AG09319 (cell line): ENCODE measurements around the gene LRRC9.
"Not testable (repeated sequence)": the region's sequence is repeated elsewhere in the genome, so short reads cannot be mapped to it uniquely, and the experiment has no call there.

ENCODE experiments used
- DNase-seq: peaks from one replicate; pipeline ENCODE4 v3.0.0-alpha.2; 2010; ENCODE audit warnings: low read depth; ENCODE audit errors: extremely low read depth
- CTCF ChIP-seq: IDR thresholded peaks from 2 replicates; pipeline ENCODE4 v1.5.1; 2011; ENCODE audit warnings: low read depth, mild to moderate bottlenecking, inconsistent platforms, low read length, moderate library complexity

The LRRC9 gene

DNA sequence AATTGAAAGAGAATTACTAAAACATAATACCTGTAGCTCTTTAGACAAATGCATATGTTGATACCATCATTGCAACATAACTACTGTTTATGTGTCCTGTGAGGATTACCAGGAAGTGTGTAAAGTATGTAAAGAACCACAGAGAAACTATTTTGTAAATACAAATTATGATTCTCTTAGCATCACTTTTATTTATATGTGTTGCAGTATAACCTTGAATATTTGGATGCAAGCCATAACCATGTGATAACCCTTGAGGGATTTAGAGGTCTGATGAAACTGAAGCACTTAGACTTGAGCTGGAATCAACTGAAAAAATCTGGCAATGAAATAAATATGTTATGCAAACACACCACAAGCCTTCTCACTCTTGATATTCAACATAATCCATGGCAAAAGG is 77.5 kb downstream of the LRRC9 start:
- no peak for TF ChIP-seq CTCF
- DNase-seq: no peak

GRCh38 chr14:59997966-59998365 is 78.0 kb downstream of the LRRC9 start:
- DNase-seq: no peak
- TF ChIP-seq CTCF: no peak

GRCh38 chr14:59998564-59998963 is 78.6 kb downstream of the LRRC9 start:
- TF ChIP-seq CTCF: no peak
- no peak for DNase-seq

DNA sequence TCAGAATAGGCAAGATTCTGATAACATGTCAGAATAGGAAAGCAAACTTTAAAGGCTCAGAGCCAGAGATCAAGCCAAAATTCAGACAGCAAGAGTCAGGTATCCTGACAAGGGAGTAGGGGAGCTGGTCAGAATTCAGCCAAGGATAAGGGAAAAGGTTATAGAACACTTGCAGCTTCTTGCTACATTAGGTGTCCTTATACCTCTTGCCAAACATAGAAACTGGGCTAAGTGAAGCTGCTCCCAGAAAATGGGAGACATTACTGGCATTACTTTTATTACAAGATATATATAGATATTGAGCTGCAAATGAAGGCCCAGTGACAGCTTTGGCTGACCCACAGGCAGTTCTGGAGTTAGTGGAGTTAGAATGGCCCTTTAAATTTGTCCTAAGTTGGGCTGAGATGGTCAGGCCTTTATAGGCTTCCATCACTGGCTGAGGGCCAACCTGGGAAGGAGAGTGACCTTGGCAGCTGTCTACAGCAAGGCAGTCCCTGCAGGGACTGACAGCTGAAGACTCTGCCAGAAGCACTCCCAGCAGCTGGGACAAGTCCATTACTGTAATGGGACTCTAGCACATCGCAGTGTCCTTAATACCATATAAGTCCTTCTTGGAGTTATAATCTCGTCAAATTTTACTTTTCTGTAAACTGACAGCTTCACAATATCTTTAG is 83.0 kb downstream of the LRRC9 start:
- no peak for TF ChIP-seq CTCF
- no peak for DNase-seq

DNA sequence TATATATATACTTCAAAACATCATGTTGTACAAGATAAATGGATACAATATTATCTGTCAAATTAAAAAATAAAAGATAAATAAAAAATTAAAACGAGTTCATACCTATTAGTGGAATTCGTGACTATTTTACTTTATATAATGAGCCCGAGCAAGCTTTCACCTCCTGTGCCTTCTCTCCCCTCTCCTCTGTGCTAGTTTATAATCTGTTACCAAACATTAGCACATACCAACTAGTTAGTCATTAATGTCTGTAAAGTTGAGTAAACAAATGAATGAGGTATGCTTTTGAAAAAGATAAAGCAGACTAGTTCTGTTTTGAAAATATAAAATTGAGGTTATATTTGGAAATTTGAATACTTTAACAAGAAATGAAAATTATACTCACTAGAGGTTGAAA is 84.0 kb downstream of the LRRC9 start:
- no peak for TF ChIP-seq CTCF
- no peak for DNase-seq

GRCh38 chr14:60008042-60008441 is 88.1 kb downstream of the LRRC9 start:
- no peak for TF ChIP-seq CTCF
- DNase-seq: no peak

GRCh38 chr14:60010263-60010662 is 90.3 kb downstream of the LRRC9 start:
- DNase-seq: not testable (repeated sequence)

DNA sequence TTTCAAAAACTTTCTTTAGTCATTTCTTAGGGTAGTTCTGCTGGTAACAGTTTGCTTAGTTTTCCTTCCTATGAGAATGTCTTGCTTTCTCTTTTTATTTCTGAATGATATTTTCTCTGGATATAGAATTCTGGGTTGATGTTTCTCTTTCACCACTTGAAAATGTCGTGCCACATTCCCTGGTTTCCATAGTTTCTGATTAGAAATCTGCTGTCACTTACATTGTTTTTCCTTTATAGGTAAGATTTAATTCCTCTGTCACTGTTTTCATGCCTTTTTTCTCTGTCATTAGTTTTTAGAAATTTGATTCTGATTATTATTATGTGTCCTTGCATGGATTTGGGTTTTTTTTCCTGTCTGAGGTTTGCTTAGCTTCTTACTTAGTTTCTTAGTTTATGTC is 94.5 kb downstream of the LRRC9 start:
- TF ChIP-seq CTCF: no peak
- DNase-seq: no peak
